ENCODE measurements around the gene CNTNAP3.
"Not testable (repeated sequence)": the region's sequence is repeated elsewhere in the genome, so short reads cannot be mapped to it uniquely, and the experiment has no call there.

Gene CNTNAP3

GRCh38 chr9:39073537-39073936 lies 214.4 kb downstream of the CNTNAP3 start:
- DNase-seq (ENCODE audit: low read depth in 2 of 2): not testable (repeated sequence)

GRCh38 chr9:39067683-39068082 lies 220.3 kb downstream of the CNTNAP3 start:
- DNase-seq (ENCODE audit: low read depth in 2 of 2): not testable (repeated sequence)

- not testable (repeated sequence) for DNase-seq (ENCODE audit: low read depth in 2 of 2)
Observed at GRCh38 chr9:39062966-39063365, 225.0 kb downstream of the CNTNAP3 start.

- not testable (repeated sequence) for DNase-seq (ENCODE audit: low read depth in 2 of 2)
Observed at GRCh38 chr9:39054453-39054852, 233.5 kb downstream of the CNTNAP3 start.

- DNase-seq (ENCODE audit: low read depth in 2 of 2): not testable (repeated sequence)
Observed at GRCh38 chr9:39046833-39047232, 241.1 kb downstream of the CNTNAP3 start.

- DNase-seq (ENCODE audit: low read depth in 2 of 2): not testable (repeated sequence)
Observed at GRCh38 chr9:39042352-39042803, 245.6 kb downstream of the CNTNAP3 start.

- not testable (repeated sequence) for DNase-seq (ENCODE audit: low read depth in 2 of 2)
Observed at GRCh38 chr9:39041774-39042173, 246.2 kb downstream of the CNTNAP3 start.

GRCh38 chr9:39039148-39039547 lies 248.8 kb downstream of the CNTNAP3 start:
- DNase-seq (ENCODE audit: low read depth in 2 of 2): not testable (repeated sequence)

- not testable (repeated sequence) for DNase-seq (ENCODE audit: low read depth in 2 of 2)
Observed at GRCh38 chr9:39038221-39038620, 249.7 kb downstream of the CNTNAP3 start.

GRCh38 chr9:39033849-39034248 lies 254.1 kb downstream of the CNTNAP3 start:
- not testable (repeated sequence) for DNase-seq (ENCODE audit: low read depth in 2 of 2)

GRCh38 chr9:39030204-39031019 lies 257.6 kb downstream of the CNTNAP3 start:
- DNase-seq (ENCODE audit: low read depth in 2 of 2): not testable (repeated sequence)

- not testable (repeated sequence) for DNase-seq (ENCODE audit: low read depth in 2 of 2)
Observed at GRCh38 chr9:39028855-39029254, 259.1 kb downstream of the CNTNAP3 start.

- DNase-seq (ENCODE audit: low read depth in 2 of 2): not testable (repeated sequence)
Observed at GRCh38 chr9:39028168-39028567, 259.8 kb downstream of the CNTNAP3 start.

GRCh38 chr9:39025911-39026588 lies 261.9 kb downstream of the CNTNAP3 start:
- DNase-seq (ENCODE audit: low read depth in 2 of 2): not testable (repeated sequence)
